SK-N-SH treated with all-trans-retinoic acid at 6 μM for 48 hours (cell line): ENCODE results near the gene RNASE3.

Experiments
- ARNTL ChIP-seq: fragments of 450-650 bp; formaldehyde crosslinking; IDR thresholded peaks from 2 replicates; pipeline ENCODE4 v1.5.0; 2020; ENCODE audit warnings: low read depth, mild to moderate bottlenecking, moderate library complexity, borderline replicate concordance
- CREB5 ChIP-seq: fragments of 250-450 bp; sonication (Bioruptor Pico); IDR thresholded peaks from 2 replicates; pipeline ENCODE4 v1.5.1; 2020; ENCODE audit warnings: low read depth, mild to moderate bottlenecking, moderate library complexity
- ESRRG ChIP-seq: fragments of 250-450 bp; sonication (Bioruptor Pico); IDR thresholded peaks from 2 replicates; pipeline ENCODE4 v1.6.1; 2021; ENCODE audit warnings: mild to moderate bottlenecking
- ISL1 ChIP-seq: fragments of 250-450 bp; sonication (Bioruptor Pico); IDR thresholded peaks from 2 replicates; pipeline ENCODE4 v2.1.2; 2022; ENCODE audit warnings: mild to moderate bottlenecking, moderate library complexity
- PATZ1 ChIP-seq: fragments of 250-450 bp; sonication (Bioruptor Pico); IDR thresholded peaks from 2 replicates; pipeline ENCODE4 v1.8.0; 2020; ENCODE audit warnings: mild to moderate bottlenecking, moderate library complexity, borderline replicate concordance
- POU6F1 ChIP-seq: fragments of 250-450 bp; sonication (Bioruptor Pico); IDR thresholded peaks from 2 replicates; pipeline ENCODE4 v1.8.0; 2021; ENCODE audit warnings: low read depth, mild to moderate bottlenecking, moderate library complexity, borderline replicate concordance
- RARB ChIP-seq: fragments of 250-450 bp; sonication (Bioruptor Pico); IDR thresholded peaks from 2 replicates; pipeline ENCODE4 v1.8.0; 2021; ENCODE audit warnings: mild to moderate bottlenecking, moderate library complexity
- TSHZ2 ChIP-seq: fragments of 250-450 bp; sonication (Bioruptor Pico); IDR thresholded peaks from 2 replicates; pipeline ENCODE4 v1.5.0; 2020; ENCODE audit warnings: mild to moderate bottlenecking, moderate library complexity
- ZFP3 ChIP-seq: fragments of 250-450 bp; sonication (Bioruptor Pico); IDR thresholded peaks from 2 replicates; pipeline ENCODE4 v1.5.0; 2020; ENCODE audit warnings: mild to moderate bottlenecking, moderate library complexity
- ZNF70 ChIP-seq: fragments of 450-650 bp; formaldehyde crosslinking; IDR thresholded peaks from 2 replicates; pipeline ENCODE4 v1.5.0; 2020; ENCODE audit warnings: mild to moderate bottlenecking, moderate library complexity

GRCh38 chr14:20857207-20857606 is 34.0 kb upstream of the RNASE3 start:
- TF ChIP-seq RARB (CRISPR knock-in tag) (no peak), POU6F1 (no peak), CREB5 (CRISPR knock-in tag) (no peak), ZFP3 (CRISPR knock-in tag) (no peak), ESRRG (CRISPR knock-in tag) (no peak), PATZ1 (CRISPR knock-in tag) (no peak), ARNTL (no peak), ZNF70 (no peak), TSHZ2 (CRISPR knock-in tag) (no peak), ISL1 (no peak)
